ENCODE data around the gene HPDL.

GRCh38 chr1:45353685-45354084, 27.0 kb downstream of the HPDL start:
- TF ChIP-seq, protein P1, sequence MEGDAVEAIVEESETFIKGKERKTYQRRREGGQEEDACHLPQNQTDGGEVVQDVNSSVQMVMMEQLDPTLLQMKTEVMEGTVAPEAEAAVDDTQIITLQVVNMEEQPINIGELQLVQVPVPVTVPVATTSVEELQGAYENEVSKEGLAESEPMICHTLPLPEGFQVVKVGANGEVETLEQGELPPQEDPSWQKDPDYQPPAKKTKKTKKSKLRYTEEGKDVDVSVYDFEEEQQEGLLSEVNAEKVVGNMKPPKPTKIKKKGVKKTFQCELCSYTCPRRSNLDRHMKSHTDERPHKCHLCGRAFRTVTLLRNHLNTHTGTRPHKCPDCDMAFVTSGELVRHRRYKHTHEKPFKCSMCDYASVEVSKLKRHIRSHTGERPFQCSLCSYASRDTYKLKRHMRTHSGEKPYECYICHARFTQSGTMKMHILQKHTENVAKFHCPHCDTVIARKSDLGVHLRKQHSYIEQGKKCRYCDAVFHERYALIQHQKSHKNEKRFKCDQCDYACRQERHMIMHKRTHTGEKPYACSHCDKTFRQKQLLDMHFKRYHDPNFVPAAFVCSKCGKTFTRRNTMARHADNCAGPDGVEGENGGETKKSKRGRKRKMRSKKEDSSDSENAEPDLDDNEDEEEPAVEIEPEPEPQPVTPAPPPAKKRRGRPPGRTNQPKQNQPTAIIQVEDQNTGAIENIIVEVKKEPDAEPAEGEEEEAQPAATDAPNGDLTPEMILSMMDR (IDR thresholded peaks at IDR 0.05; ENCODE audit: low read depth, low read length, poor library complexity, severe bottlenecking) = no peak
- no peak for TF ChIP-seq EZH2phosphoT487 (IDR thresholded peaks at IDR 0.05; ENCODE audit: borderline replicate concordance, low read length)

Data from DOHH2 (cell line).